ENCODE measurements around the gene PLXDC1. TPM values are rescaled to one million over a fixed set of nuclear protein-coding genes. Genes with fewer than 3 reads are reported as not detected.
"Not testable (repeated sequence)": the region's sequence is repeated elsewhere in the genome, so short reads cannot be mapped to it uniquely, and the experiment has no call there.

Gene PLXDC1
- total RNA-seq, 1 donor from 2014 or later, result 0.46 TPM

DNA sequence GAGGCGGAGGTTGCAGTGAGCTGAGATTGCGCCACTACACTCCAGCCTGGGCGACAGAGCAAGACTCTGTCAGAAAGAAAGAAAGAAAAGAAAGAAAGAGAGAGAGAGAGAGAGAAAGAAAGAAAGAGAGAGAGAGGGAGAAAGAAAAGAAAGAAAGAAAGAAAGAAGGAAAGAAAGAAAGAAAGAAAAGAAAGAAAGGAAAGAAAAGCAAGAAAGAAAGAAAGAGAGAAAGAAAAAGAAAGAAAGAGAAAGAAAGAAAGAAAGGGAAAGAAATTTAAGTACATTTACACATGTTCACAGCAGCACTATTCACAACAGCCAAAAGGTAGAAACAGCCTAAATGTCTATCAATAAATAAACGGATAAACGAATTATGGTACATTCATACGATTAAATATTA is 21.9 kb downstream of the PLXDC1 start:
- intact Hi-C loops (cut with micrococcal nuclease); H3K27ac Mint-ChIP-seq; DNase-seq (ENCODE audit: low spot score); H3K27me3 Mint-ChIP-seq (ENCODE audit: low read depth); H3K9me3 Mint-ChIP-seq; H3K4me1 Mint-ChIP-seq (ENCODE audit: low read depth); H3K4me3 Mint-ChIP-seq (ENCODE audit: low read depth); H3K36me3 Mint-ChIP-seq (ENCODE audit: low read depth): not testable (repeated sequence)

DNA sequence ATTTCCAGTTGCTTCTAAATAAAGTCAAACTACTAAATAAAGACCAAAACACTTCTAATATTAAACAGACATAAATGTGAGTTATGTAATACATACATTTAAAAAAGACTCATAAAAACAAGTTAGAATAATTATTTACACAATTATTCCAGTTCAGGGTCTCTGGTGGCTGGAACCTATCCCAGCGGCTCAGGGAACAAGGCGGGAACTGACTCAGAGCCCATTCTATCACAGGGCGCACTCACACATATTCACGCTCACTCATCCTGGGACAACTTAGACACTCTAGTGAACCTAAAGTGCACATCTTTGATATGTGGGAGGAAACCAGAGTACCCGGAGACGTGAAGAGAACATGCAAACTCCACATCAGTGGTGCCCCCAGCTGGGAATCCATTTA is 25.0 kb downstream of the PLXDC1 start:
- Mint-ChIP-seq H3K4me1 (ENCODE audit: low read depth) (no peaks in the 10 kb centered on the region), H3K27me3 (ENCODE audit: low read depth) (no peaks in the 10 kb centered on the region), H3K27ac (no peak overlapping the region), H3K9me3 (no peaks in the 10 kb centered on the region), H3K4me3 (ENCODE audit: low read depth) (no peak overlapping the region), H3K36me3 (ENCODE audit: low read depth) (no peaks in the 10 kb centered on the region)
- intact Hi-C loops (cut with micrococcal nuclease), result no loop called here
- DNase-seq (ENCODE audit: low spot score), result no peak

DNA sequence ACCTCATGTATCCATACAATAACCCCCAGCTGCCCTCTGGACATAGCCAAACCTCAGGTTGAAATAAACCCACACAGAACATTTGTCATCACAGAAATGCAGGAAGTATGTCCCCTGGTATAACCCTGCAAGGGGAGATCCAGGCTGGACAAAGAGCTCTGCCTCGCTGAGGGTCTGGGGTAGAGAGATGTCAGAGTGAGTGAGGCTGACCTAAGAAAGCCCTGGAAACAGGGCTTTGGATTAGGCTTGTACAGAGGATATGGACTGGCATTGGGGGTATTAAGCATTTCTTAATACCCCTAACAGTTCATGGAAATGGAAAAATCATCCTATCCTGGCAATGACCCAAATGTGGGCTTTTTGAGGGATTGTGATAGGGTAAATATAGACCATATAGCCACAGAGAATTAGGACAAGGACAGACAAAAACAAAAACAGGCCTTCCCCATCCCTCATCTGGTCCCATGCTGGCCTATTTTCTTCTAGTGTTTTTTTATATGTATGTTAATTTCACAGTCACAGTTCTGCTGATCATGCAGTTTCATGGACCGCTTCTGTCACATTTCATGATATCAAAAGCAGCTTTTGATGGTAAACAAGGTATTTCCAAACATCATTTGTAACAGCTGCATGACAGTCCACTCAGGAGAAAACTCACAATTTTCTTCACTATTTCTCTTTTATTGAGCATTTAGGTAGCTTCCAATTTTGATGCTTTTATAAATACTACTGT is 26.1 kb downstream of the PLXDC1 start:
- no peak for DNase-seq (ENCODE audit: low spot score)
- Mint-ChIP-seq H3K27me3 (ENCODE audit: low read depth) (no peaks in the 10 kb centered on the region), H3K36me3 (ENCODE audit: low read depth) (no peaks in the 10 kb centered on the region), H3K9me3 (no peaks in the 10 kb centered on the region), H3K4me1 (ENCODE audit: low read depth) (no peaks in the 10 kb centered on the region), H3K27ac (no peak overlapping the region), H3K4me3 (ENCODE audit: low read depth) (no peak overlapping the region)
- intact Hi-C loops (cut with micrococcal nuclease), result no loop called here

DNA sequence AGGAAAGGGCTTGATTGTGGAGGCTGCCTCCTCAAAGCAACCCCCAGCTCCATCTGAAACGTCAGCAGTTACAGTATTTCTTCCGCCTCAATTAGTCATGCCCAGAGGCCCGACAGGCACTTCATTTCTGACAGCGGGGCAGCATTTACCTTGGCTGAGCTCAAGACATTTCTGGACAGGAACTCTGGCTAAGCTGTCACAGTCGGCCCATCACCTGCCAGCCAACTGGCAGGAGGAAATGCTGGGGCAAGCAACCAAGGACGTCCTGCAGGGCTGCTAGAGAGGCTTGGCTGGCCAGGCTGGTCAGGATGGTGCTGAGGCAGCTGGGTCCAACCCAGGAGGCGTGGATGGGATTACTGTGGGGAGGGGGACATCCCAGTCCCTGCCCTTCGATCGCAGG is 27.8 kb downstream of the PLXDC1 start:
- Mint-ChIP-seq H3K4me1 (ENCODE audit: low read depth) (no peaks in the 10 kb centered on the region), H3K4me3 (ENCODE audit: low read depth) (no peak overlapping the region), H3K9me3 (no peaks in the 10 kb centered on the region), H3K27me3 (ENCODE audit: low read depth) (no peaks in the 10 kb centered on the region), H3K36me3 (ENCODE audit: low read depth) (no peaks in the 10 kb centered on the region), H3K27ac (no peak overlapping the region)
- DNase-seq (ENCODE audit: low spot score), result no peak
- intact Hi-C loops (cut with micrococcal nuclease), result no loop called here

DNA sequence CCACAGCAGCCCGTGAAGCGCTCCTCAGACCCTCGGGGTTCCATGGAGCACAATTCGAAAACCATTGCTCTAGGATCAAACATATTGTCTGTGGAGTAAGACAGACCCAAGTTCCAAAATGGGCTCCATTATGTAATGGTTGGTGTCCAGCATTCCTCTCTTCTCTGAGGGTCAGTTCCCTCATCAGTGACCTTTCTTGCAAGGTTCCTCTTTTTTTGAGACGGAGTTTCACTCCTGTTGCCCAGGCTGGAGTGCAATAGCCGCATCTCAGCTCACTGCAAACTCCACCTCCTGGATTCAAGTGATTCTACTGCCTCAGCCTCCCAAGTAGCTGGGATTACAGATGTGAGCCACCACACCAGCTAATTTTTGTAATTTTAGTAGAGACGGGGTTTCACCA is 28.4 kb downstream of the PLXDC1 start:
- no peak for DNase-seq (ENCODE audit: low spot score)
- no peaks in the 10 kb centered on the region for H3K36me3 Mint-ChIP-seq (ENCODE audit: low read depth)
- intact Hi-C loops (cut with micrococcal nuclease), result no loop called here
- no peak overlapping the region for H3K4me3 Mint-ChIP-seq (ENCODE audit: low read depth)
- no peak overlapping the region for H3K27ac Mint-ChIP-seq
- H3K4me1 Mint-ChIP-seq (ENCODE audit: low read depth), result no peaks in the 10 kb centered on the region
- no peaks in the 10 kb centered on the region for H3K9me3 Mint-ChIP-seq
- H3K27me3 Mint-ChIP-seq (ENCODE audit: low read depth), result no peaks in the 10 kb centered on the region

DNA sequence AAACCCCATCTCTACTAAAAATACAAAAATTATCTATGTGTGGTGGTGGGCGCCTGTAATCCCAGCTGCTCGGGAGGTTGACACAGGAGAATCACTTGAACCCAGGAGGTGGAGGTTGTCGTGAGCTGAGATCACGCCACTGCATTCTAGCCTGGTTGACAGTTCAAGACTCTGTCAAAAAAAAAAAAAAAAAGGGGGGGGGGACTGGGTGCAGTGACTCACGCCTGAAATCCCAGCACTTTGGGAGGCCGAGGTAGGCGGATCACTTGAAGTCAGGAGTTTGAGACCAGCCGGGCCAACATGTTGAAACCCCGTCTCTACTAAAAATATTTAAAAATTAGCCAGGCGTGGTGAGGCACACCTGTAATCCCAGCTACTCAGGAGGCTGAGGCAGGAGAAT is 29.5 kb downstream of the PLXDC1 start:
- H3K27ac Mint-ChIP-seq; H3K4me1 Mint-ChIP-seq (ENCODE audit: low read depth); H3K27me3 Mint-ChIP-seq (ENCODE audit: low read depth); DNase-seq (ENCODE audit: low spot score); intact Hi-C loops (cut with micrococcal nuclease); H3K36me3 Mint-ChIP-seq (ENCODE audit: low read depth); H3K9me3 Mint-ChIP-seq; H3K4me3 Mint-ChIP-seq (ENCODE audit: low read depth): not testable (repeated sequence)

DNA sequence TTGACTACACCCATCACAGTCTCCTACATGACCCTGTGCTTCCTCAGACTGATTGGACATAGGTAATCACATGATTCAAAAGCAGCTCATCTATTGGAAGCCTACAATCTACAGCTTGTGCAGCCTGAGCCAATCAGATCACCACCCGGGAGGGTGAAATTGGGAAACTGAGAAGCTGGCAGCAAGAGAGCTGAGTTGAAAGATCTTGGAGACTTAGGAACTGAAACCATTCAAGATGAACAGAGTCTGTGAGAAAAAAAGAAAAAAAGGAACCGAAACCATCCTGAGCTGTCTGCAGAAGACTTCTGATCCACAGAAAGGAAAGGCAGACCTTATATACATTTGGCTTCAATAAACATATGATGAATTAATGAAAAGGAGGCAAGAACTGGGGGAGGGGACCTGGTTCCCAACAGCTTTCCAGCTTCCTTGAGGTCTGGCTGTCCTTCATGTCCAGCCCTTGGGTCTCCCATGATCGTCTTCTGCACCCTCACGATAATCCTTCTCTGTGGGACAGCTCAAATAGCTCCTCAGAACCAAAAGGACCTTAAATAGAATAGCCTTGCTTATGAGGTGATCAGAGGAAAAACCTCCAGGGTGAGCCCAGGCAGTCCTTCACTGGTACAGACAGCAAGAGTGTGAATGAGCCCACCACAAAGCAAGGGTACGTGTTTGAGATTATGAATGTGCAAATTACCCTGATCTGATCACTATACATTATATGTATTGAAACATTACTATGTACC is 32.6 kb downstream of the PLXDC1 start:
- Mint-ChIP-seq H3K27me3 (ENCODE audit: low read depth) (no peaks in the 10 kb centered on the region), H3K4me1 (ENCODE audit: low read depth) (no peaks in the 10 kb centered on the region), H3K36me3 (ENCODE audit: low read depth) (no peaks in the 10 kb centered on the region), H3K27ac (no peak overlapping the region), H3K9me3 (no peaks in the 10 kb centered on the region), H3K4me3 (ENCODE audit: low read depth) (no peak overlapping the region)
- no peak for DNase-seq (ENCODE audit: low spot score)
- intact Hi-C loops (cut with micrococcal nuclease), result no loop called here

DNA sequence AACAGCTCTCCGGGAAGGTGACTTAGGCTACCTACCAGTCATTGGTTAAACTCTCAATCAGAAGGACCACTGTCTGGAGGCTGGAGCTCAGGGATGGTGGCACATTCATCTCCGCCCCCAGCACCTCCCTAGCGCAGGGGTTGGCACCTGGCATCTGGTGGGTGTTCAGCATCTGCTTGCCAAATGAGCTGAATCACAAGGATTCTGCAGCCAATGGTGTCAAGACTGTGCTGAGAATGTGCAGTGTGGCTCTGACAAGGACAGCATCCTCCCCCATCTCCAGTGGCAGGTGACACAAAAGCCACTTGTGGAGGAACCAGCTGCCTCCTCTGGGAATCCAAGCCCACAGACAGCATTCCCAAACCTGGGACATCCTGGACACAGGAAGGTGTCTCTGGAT is 35.2 kb downstream of the PLXDC1 start:
- Mint-ChIP-seq H3K9me3 (no peaks in the 10 kb centered on the region), H3K4me1 (ENCODE audit: low read depth) (no peaks in the 10 kb centered on the region), H3K27ac (no peak overlapping the region), H3K27me3 (ENCODE audit: low read depth) (peaks cover 2% of the 10 kb centered on the region), H3K36me3 (ENCODE audit: low read depth) (no peaks in the 10 kb centered on the region), H3K4me3 (ENCODE audit: low read depth) (no peak overlapping the region)
- no peak for DNase-seq (ENCODE audit: low spot score)
- intact Hi-C loops (cut with micrococcal nuclease), result no loop called here

DNA sequence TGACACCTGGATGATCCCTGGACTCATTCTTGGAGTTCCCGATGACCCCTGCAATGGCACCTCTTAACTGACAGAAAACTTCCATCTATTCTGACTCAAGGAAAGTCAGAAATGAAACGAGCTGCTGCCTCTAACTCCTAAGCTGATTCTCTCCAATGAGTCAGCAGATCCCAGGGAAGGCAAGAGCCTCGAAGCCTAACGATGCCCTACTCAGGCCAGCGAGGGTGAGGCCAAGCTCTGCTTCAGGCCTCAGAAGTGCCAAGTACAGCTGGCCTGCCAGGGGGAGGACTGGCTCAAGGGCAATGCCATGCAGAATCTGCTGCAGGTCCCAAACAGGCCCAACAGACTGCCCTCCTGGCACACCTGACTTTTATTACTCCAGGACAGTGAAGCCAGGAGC is 36.3 kb downstream of the PLXDC1 start:
- Mint-ChIP-seq H3K27me3 (ENCODE audit: low read depth) (peaks cover 2% of the 10 kb centered on the region), H3K36me3 (ENCODE audit: low read depth) (no peaks in the 10 kb centered on the region), H3K4me1 (ENCODE audit: low read depth) (no peaks in the 10 kb centered on the region), H3K27ac (no peak overlapping the region), H3K4me3 (ENCODE audit: low read depth) (no peak overlapping the region), H3K9me3 (no peaks in the 10 kb centered on the region)
- intact Hi-C loops (cut with micrococcal nuclease), result no loop called here
- no peak for DNase-seq (ENCODE audit: low spot score)

DNA sequence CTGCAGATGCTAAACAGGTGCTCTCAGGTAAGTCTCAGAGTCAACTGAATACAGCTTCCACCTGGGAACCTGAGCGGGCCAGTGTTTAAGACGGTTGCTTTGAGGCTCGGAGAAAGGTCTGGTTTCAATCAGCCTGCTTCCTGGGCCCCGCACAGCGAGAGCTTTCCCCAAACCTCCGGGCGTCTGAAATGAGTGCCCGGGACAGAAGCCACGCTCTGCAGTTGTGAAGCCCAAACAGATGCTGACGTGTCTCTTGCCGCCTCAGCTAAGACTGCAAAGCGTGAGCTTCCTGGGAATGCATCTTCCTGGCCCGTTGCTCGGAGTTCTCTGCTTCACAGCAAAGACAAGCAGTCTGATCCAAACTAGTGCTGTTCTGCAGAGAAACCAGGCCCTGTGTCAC is 36.7 kb downstream of the PLXDC1 start:
- no peak overlapping the region for H3K27ac Mint-ChIP-seq
- no peaks in the 10 kb centered on the region for H3K36me3 Mint-ChIP-seq (ENCODE audit: low read depth)
- H3K9me3 Mint-ChIP-seq, result no peaks in the 10 kb centered on the region
- no peak overlapping the region for H3K4me3 Mint-ChIP-seq (ENCODE audit: low read depth)
- H3K4me1 Mint-ChIP-seq (ENCODE audit: low read depth), result no peaks in the 10 kb centered on the region
- H3K27me3 Mint-ChIP-seq (ENCODE audit: low read depth), result peaks cover 2% of the 10 kb centered on the region
- DNase-seq (ENCODE audit: low spot score), result no peak
- intact Hi-C loops (cut with micrococcal nuclease), result no loop called here

DNA sequence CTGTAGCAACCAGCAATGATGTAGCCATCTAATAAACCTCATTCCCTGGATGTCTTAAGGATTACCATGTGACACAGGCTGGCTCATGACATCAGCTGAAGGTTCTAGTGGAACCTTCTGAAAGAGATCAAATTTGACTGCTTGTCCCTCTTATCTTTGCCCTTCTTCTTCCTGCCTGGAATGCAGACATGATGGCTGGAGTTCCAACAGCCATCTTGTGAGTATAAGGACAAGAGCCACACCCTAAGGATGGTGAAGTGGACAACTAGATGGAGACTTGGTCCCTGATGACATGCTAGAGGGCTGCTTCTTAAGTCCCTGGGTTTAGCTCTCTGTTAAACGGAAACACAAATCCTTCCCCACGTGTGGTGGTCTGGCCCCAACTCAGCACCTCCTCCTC is 37.6 kb downstream of the PLXDC1 start:
- Mint-ChIP-seq H3K27me3 (ENCODE audit: low read depth) (peaks cover 2% of the 10 kb centered on the region), H3K4me1 (ENCODE audit: low read depth) (no peaks in the 10 kb centered on the region), H3K9me3 (no peaks in the 10 kb centered on the region), H3K4me3 (ENCODE audit: low read depth) (no peak overlapping the region), H3K27ac (no peak overlapping the region), H3K36me3 (ENCODE audit: low read depth) (no peaks in the 10 kb centered on the region)
- intact Hi-C loops (cut with micrococcal nuclease), result no loop called here
- DNase-seq (ENCODE audit: low spot score), result no peak

DNA sequence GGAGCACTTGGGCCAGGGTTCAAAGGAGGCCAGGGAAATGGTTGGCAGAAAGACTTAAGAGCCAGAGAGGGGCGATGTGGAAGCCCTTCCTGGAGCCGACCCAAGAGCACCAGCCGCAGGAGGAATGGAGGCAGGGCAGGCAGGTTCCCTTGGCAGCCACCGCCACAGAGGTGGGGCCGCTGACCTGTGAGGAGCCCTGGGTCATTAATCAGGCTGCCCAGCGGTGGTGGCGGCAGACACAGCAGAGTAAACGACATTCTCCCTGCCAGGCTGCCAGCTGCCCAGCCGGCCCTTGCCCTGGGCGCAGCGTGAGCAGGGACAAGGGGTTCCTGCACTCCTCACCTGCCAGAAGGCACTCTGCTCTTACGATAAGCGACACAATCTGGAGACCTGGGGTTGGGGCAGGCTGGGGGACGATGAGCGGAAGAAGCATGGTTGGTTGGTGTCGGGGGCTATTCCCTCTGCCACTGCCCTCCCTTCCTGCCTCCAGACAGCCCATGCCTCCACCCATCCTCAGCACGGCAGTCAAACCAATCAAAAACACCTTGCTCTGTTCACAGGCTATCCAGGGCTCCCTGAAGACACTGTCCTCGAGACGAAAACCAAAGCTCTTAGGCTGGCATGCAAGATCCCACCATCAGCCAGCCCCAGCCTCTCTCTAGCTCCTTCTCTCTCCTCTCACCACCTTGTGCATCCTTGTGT is 40.9 kb downstream of the PLXDC1 start:
- no peaks in the 10 kb centered on the region for H3K4me1 Mint-ChIP-seq (ENCODE audit: low read depth)
- no peaks in the 10 kb centered on the region for H3K36me3 Mint-ChIP-seq (ENCODE audit: low read depth)
- no peaks in the 10 kb centered on the region for H3K9me3 Mint-ChIP-seq
- intact Hi-C loops (cut with micrococcal nuclease), result no loop called here
- no peak for DNase-seq (ENCODE audit: low spot score)
- no peak overlapping the region for H3K4me3 Mint-ChIP-seq (ENCODE audit: low read depth)
- peaks cover 5% of the 10 kb centered on the region for H3K27me3 Mint-ChIP-seq (ENCODE audit: low read depth)
- no peak overlapping the region for H3K27ac Mint-ChIP-seq
